GM18505 (cell line): Measurements from ENCODE around the gene CHL1.

Source experiments
- ATAC-seq: cut with Tn5 transposase; IDR thresholded peaks from one replicate; pipeline ENCODE4 v1.9.1; 2021; ENCODE audit not compliant: unreplicated experiment
- POLR2A ChIP-seq: IDR thresholded peaks from 4 replicates; pipeline ENCODE4 v1.6.1; 2011; ENCODE audit warnings: borderline replicate concordance; ENCODE audit not compliant: insufficient read depth, insufficient read length; ENCODE audit errors: extremely low read depth

Gene CHL1

DNA sequence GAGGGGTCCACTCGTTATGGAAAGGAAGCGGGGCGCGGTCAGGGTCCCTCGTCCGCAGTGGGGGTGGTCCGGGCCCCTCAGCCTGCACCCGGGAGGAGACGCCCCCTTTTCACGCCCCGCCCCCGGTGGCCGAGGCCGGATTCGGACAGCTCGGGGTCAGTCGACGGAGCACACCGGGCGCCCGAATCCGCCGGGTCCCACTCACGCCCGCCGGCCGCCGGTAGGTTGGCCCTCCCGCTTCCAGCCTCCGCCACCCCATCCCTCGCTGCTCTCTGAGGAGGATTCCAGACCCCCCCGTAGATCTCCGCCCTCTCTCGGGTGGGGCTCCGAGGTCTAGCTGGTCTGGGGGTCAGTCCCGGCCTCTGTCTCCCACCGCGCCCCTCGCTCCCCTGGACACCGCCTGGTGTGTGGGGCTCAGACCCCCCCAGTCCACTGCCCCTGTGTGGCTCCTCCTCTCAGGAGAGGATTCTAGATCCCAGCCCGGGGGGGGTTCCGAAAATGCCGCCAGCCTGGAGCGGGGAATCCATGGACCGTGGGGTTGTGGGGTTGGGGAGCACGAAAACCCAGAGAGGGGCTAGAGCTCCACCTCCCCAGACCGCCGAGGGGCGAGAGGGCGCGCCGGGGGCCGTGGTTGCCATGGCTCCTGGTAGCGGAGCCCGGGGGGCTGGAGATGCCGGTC is 725 bp downstream of the CHL1 start:
- peak; percentile 11 for ATAC-seq
- no peak for TF ChIP-seq POLR2A

DNA sequence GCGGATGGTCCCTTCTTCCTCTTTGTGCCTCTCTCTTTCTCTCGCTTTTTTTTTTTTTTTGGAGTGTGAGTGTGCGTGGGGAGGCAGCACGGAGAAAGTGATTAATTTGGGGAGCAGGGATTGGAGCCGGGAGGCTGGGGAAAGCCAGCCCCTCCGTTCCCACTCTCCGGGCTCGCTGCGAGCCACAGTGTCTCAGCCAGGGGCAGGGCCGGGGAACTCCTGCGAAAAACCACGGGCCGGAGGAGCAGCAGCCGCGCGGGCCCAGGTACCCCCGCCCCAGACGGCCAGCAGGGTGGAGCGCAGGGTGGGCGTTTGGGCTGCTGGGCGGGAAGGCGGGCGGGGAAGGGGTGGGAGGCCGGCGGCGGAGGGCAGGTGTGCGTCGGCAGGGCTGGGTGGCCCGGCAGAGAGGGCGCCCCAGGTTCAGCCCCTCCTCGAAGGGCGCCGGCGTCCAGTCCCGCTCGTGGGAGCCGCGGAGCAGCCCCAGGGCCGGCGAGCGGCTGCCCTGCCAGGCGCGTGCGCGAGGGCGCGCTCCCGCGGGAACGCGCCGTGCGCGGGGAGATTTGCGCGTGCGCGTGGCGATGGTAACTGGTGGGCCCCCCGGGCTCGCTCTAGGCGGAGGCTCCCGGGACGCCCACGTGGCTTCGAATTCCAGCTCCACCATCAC is 1.4 kb downstream of the CHL1 start:
- peak; percentile 49 for ATAC-seq
- no peak for TF ChIP-seq POLR2A

DNA sequence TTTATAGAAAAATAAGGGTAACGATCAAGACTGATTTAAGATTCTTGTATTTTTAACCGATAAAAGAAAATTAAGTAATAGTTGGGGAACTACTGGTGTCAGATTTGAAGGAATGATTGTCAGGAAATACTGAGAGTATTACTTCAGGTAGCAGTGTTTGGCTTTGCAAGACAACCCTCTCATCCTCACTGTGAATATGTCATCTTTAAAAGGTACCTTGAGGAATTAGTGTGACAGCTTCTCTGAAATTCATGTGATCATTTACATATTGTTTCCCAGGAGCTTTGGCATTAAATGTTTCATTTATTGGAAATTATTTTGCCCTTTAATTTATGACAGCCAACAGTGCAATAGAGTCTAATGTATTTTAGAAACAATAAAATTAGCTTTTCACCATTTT is 3.3 kb downstream of the CHL1 start:
- no peak for ATAC-seq
- TF ChIP-seq POLR2A: no peak

- ATAC-seq: no peak
- TF ChIP-seq POLR2A: no peak
Measured at GRCh38 chr3:200758-201325, 4.3 kb downstream of the CHL1 start.

- TF ChIP-seq POLR2A: no peak
- no peak for ATAC-seq
Measured at GRCh38 chr3:204102-204501, 7.5 kb downstream of the CHL1 start.

- TF ChIP-seq POLR2A: no peak
- no peak for ATAC-seq
Measured at GRCh38 chr3:207973-208372, 11.4 kb downstream of the CHL1 start.

DNA sequence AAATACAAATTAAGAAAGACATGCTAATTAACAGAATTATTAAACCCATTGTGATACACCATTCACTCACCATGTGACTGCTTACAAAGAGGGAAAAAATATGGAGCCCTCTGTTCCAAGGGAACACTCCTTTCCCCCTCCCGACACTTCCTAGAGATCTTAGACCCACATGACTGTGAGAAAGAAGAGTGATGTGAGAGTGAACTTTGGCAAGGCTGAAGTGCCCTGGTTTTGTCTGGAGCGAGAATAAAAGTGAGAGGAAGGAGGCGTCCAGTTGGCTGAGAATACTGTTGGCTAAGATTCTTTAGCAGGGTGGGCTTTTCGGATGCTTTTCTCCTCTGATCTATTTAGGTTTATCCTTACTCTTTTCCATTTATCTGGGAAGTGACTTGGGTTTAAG is 14.1 kb downstream of the CHL1 start:
- no peak for ATAC-seq
- TF ChIP-seq POLR2A: no peak

DNA sequence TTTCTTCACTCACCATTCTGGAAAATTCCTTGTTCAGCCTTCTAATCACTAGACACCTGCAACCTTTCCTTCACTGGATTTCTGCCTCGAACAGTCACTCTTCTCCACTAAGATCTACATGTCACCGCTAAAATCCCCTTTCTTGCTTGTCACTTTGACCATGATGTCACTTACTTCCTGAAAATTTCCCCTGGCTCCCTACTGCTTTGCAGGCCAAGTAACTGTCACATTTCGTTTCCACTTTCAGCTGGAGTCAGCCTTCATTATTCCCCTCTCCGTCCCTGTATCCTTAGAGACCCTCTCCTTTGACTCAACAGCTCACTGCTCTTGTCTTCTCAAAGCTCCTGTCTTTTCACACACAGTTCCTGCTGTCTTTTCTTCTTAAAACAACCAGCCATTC is 15.9 kb downstream of the CHL1 start:
- peak; percentile 88 for ATAC-seq

DNA sequence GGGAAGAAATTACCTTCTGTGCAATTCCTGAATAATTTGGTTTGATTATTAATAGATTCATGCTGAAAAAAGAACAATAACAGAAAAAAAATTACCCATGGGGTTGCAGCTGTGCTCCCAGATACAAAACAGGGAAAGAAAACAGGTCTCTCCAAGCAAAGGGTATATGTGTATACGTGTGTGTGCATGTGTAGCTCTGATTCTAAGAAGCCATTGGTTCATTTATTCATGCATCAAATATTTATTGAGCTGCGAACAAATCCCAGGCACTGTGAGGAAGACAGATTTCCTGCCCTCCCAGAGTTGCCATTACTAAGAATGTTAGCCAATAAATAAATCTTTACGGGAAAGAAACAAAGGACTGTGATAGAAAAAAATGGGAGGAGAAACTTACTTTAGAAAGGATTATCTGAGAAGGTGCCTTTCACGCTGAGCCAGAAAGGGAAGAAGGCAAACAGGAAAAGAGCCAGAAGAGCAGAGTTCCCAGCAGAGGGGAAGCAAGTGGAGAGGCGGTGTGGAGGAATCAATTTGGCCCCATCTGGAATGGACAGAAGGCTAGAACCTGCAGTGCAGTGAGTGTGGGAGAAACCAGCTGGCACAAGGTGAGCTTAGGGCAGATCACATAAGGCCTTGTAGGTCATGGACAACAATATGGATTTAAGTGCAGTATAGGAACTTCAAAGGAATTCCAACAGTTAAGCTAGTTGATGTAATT is 20.7 kb downstream of the CHL1 start:
- peak; percentile 3 for ATAC-seq
- TF ChIP-seq POLR2A: no peak

More for the DNA sequence above, 15.9 kb downstream of the CHL1 start:
- TF ChIP-seq POLR2A: no peak

- peak; percentile 44 for ATAC-seq
- TF ChIP-seq POLR2A: no peak
Measured at GRCh38 chr3:217948-218347, 21.4 kb downstream of the CHL1 start.

- no peak for TF ChIP-seq POLR2A
- ATAC-seq: no peak
Measured at GRCh38 chr3:228442-229182, 32.0 kb downstream of the CHL1 start.

GRCh38 chr3:229183-229661 is 32.7 kb downstream of the CHL1 start:
- ATAC-seq: no peak
- no peak for TF ChIP-seq POLR2A

GRCh38 chr3:236881-237280 is 40.3 kb downstream of the CHL1 start:
- no peak for TF ChIP-seq POLR2A
- no peak for ATAC-seq
